ENCODE data around the gene TMEM273.

Gene TMEM273

DNA sequence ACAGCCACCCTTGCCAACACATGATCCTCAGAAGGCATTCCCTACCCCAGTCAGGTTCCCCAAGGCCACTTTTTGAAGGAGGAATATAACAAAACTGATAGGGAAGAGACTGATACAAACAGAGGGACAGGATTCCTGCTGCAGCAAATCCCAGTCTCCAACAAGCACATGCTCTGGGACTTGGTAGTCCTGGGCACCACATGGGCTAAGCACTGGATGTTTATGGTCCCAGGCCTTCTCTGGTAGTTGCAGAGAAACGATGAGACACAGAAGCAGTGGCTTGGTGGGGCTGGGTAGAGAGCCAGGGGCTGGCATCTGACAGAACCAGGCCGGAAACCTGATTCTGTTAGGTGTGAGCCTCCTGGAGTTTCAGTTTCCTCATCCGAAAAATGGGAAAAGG is 76.1 kb downstream of the TMEM273 start:
- no peak for DNase-seq

DNA sequence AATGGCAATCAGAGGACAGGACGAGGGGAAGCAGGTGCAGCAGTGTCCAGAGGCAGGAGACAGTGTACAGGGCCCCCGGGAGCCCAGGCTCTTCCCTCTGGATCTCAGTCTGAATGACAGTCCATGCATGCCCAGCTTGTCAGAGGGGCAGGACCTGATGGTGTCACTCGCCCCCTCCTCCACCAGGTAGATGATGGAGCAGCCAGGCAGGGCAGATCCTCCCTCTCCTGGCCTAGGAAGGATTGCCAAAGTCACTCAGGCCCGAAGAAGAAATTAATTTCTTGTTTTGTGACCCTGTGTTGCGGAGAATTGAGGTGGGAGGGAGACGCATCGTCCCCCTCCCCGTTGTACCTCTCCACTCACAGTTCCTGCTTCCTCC is 76.9 kb downstream of the TMEM273 start:
- DNase-seq: no peak

GRCh38 chr10:49110684-49111319 is 77.4 kb downstream of the TMEM273 start:
- no peak for DNase-seq

GRCh38 chr10:49109669-49110340 is 78.4 kb downstream of the TMEM273 start:
- DNase-seq: peak; percentile 94

GRCh38 chr10:49108656-49109055 is 79.5 kb downstream of the TMEM273 start:
- DNase-seq: no peak

DNA sequence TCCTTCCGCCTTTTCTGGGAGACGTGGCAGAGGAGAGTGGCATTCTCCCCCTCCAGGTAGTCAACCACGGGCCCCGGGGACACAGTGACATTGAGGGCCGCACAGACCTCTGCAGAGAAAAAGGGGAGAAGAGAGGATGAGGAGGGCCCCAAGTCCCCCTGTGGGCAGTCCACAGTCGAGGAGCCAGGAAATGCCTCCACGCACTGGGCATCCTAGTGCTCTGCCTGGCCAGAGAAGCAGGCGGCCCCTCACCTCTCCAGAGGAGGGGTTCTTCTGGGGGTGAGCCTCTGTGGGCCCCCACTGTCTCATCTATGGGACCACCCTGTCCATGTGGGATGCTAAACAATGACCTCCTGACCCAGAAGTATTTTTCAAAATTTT is 80.3 kb downstream of the TMEM273 start:
- no peak for DNase-seq

DNA sequence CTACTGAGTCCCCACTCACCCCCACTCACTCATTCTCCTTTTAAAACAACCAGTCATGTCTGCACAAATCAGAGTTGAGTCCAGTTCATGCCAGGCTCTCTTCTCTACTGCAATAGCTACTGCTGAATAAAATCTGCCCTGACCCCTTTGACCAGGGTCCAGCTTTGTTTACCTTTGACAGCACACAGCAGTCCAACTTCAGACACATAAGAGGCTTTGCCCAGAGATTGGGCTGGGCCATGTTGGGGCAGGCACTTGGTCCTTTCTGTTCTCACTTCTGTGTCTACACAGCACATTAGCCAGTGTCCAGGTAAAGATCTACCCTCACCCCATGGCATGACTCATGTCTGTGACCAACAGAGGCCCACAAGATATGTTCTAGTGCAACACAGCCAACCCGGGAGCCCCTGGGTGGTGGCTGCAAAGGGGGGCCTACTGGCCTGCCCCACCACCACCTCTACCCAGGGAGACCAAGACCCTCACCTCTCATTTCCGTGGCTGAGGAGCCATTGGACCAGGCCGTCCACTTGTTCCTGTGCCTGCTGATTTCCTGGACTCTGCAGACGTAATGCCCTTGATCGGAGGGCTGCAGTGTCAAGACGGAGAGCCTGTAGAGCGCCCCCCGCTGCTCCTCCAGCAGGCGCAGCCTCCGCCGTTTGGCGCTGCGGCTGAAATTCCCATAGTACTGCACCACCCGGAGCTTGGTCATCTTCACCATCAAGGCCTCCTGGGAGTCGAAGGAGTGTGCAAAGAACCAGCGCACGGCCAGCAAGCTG is 80.9 kb downstream of the TMEM273 start:
- no peak for DNase-seq

DNA sequence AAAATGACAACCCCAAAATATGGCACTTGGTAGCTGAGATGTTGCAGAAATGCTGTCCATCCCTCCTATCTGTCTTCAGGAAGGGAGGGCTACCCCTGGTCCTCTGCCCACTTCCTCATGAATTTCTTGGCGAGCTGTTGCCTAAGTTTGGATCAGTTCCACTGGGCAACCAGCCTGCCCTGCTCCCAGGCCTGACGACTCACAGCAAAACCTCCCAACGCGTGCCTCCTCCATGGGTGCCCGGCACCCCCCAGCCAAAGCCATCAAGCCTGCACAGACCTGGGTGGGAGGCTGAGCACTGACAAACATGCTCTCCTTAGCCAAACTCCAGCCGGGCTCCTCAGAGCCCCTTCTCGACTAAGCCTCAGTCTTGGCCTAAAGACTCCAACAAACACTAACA is 81.7 kb downstream of the TMEM273 start:
- DNase-seq: no peak

GRCh38 chr10:49105076-49105475 is 83.1 kb downstream of the TMEM273 start:
- no peak for DNase-seq
